H1 (cell line): ENCODE results near the gene ENTPD6. TPM values are rescaled to one million over a fixed set of nuclear protein-coding genes. Genes with fewer than 3 reads are reported as not detected.

ENCODE experiments used
- CTBP2 ChIP-seq: IDR thresholded peaks from 2 replicates; pipeline ENCODE4 v1.7.0; 2011; ENCODE audit warnings: borderline replicate concordance, mild to moderate bottlenecking, moderate library complexity, mixed read lengths, low read length; ENCODE audit not compliant: insufficient read depth, insufficient read length
- EP300 ChIP-seq, 2 experiments: IDR thresholded peaks; 1 replicate in 1 of 2; 2 replicates in 1 of 2; pipeline ENCODE4 v1.6.1; 2011 to 2012; ENCODE audit warnings: low read depth in 2 of 2, low read length in 2 of 2, mild to moderate bottlenecking in 2 of 2, borderline replicate concordance in 1 of 2, inconsistent platforms in 1 of 2, moderate library complexity in 1 of 2
- TAF1 ChIP-seq: IDR thresholded peaks from 2 replicates; pipeline ENCODE4 v1.6.1; 2011; ENCODE audit warnings: mild to moderate bottlenecking, low read depth, low read length
- polyA plus RNA-seq, 7 experiments: library from polyadenylated mRNA; depleted of rRNA in 3 of 7; stranded (reverse) in 5 of 7; unstranded in 2 of 7; fragments of >200 nt in 5 of 7; fragments of 200-250 nt in 2 of 7; gene quantifications; 1 replicate in 5 of 7; 2 replicates in 1 of 7; 4 replicates in 1 of 7; pipeline versions ENCODE4 v1.2.1 to v1.2.3, GENCODE V29; 2011 to 2013; ENCODE audit warnings: missing spikeins in 2 of 7, mixed read lengths in 2 of 7
- total RNA-seq: library from RNA; stranded (reverse); fragmentation: NEBNext Ultra II Directional; extraction: Animal tissue kit (Norgen Biotek cat#: 25700); gene quantifications from 2 replicates; pipeline ENCODE4 v1.2.1, GENCODE V29; 2021

ENTPD6 gene
- total and polyA plus RNA-seq, 2 of the 8 experiments (the other 6 are each of a cell fraction or from before 2014, with no cell fraction given), result 47.8 to 57.3 TPM

DNA sequence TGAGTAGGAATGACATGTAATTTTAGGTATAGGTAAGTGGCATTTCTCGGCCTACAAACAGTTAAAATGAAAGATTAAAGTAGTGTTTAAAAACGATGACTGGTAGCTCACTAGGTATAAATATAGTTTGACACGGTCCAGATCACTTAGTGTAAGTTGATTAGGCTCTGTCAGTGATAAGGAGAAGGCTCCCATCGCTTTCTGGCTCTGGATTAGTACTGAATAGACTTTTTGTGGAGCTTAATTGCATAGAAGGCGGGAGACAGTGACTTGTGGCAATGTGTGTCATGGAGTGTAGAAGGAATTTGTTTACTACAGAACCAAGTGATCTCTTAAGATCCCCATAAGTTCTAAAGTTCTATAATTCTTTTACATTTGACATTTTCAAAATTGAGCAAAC is 59.1 kb downstream of the ENTPD6 start (continued):
- no peak for TF ChIP-seq CTBP2
- TF ChIP-seq EP300 (IDR thresholded peaks at IDR 0.05; ENCODE audit: borderline replicate concordance in 1 of 2, low read depth in 2 of 2, low read length in 2 of 2), result no peak
- no peak for TF ChIP-seq TAF1
